HepG2 (cell line): ENCODE data around the gene RBBP9. TPM values are rescaled to one million over a fixed set of nuclear protein-coding genes. Genes with fewer than 3 reads are reported as not detected.

Experiments
- ATAD3A ChIP-seq: sonication (generic); formaldehyde crosslinking; IDR thresholded peaks from 2 replicates; pipeline ENCODE4 v1.4.0; 2020; ENCODE audit warnings: missing genetic modification reagents
- DRAP1 ChIP-seq: IDR thresholded peaks from 2 replicates; pipeline ENCODE4 v1.6.1; 2016; ENCODE audit warnings: missing genetic modification reagents, missing compliant biosample characterization
- DZIP1 ChIP-seq: sonication (generic); formaldehyde crosslinking; IDR thresholded peaks from 2 replicates; pipeline ENCODE4 v1.5.0; 2020; ENCODE audit warnings: mild to moderate bottlenecking, missing genetic modification reagents
- HNRNPL ChIP-seq: fragments of 200-400 bp; formaldehyde crosslinking; IDR thresholded peaks from 2 replicates; pipeline ENCODE4 v1.6.1; 2017; ENCODE audit warnings: mild to moderate bottlenecking, low read depth, low read length
- IRF1 ChIP-seq: sonication (generic); formaldehyde crosslinking; IDR thresholded peaks from 2 replicates; pipeline ENCODE4 v1.4.0; 2020; ENCODE audit warnings: low read depth, mild to moderate bottlenecking, missing genetic modification reagents
- KDM5A ChIP-seq: fragments of 200-600 bp; sonication (generic); IDR thresholded peaks from 2 replicates; pipeline ENCODE4 v1.7.0; 2018; ENCODE audit warnings: antibody characterized with exemption, mild to moderate bottlenecking, low read length, borderline replicate concordance
- KLF13 ChIP-seq: sonication (generic); formaldehyde crosslinking; IDR thresholded peaks from 2 replicates; pipeline ENCODE4 v1.4.0; 2020; ENCODE audit warnings: mild to moderate bottlenecking, missing genetic modification reagents
- MBD4 ChIP-seq: IDR thresholded peaks from 2 replicates; pipeline ENCODE4 v1.6.1; 2012; ENCODE audit warnings: low read length, inconsistent platforms, borderline replicate concordance
- NR2F2 ChIP-seq: IDR thresholded peaks from 2 replicates; pipeline ENCODE4 v1.6.1; 2012; ENCODE audit warnings: low read depth, inconsistent platforms, borderline replicate concordance
- REST ChIP-seq, 2 experiments: IDR thresholded peaks; 2 replicates each; pipeline ENCODE4 v1.6.1; 2011 to 2012; ENCODE audit warnings: low read length in 2 of 2, borderline replicate concordance in 1 of 2, low read depth in 1 of 2, mild to moderate bottlenecking in 1 of 2, moderate library complexity in 1 of 2
- RFX1 ChIP-seq: fragments of 450-650 bp; IDR thresholded peaks from 2 replicates; pipeline ENCODE4 v1.6.1; 2017
- SIX1 ChIP-seq: sonication (generic); formaldehyde crosslinking; IDR thresholded peaks from 2 replicates; pipeline ENCODE4 v1.4.0; 2020; ENCODE audit warnings: missing genetic modification reagents, borderline replicate concordance
- SIX4 ChIP-seq: sonication (generic); formaldehyde crosslinking; IDR thresholded peaks from 2 replicates; pipeline ENCODE4 v1.4.0; 2020; ENCODE audit warnings: missing genetic modification reagents
- TCF7 ChIP-seq: sonication (generic); IDR thresholded peaks from 2 replicates; pipeline ENCODE4 v1.6.1; 2016; ENCODE audit warnings: antibody characterized with exemption, low read depth
- ZFYVE20 ChIP-seq: sonication (generic); formaldehyde crosslinking; IDR thresholded peaks from 2 replicates; pipeline ENCODE4 v1.8.0; 2023; ENCODE audit warnings: low read depth, mild to moderate bottlenecking, moderate library complexity, missing genetic modification reagents, borderline replicate concordance
- ZNF207 ChIP-seq: fragments of 450-650 bp; IDR thresholded peaks from 2 replicates; pipeline ENCODE4 v1.6.1; 2016; ENCODE audit warnings: antibody characterized with exemption, borderline replicate concordance
- ZNF557 ChIP-seq: sonication (generic); formaldehyde crosslinking; IDR thresholded peaks from 2 replicates; pipeline ENCODE4 v1.4.0; 2020; ENCODE audit warnings: missing genetic modification reagents
- ZNF691 ChIP-seq: sonication (generic); formaldehyde crosslinking; IDR thresholded peaks from 2 replicates; pipeline ENCODE4 v1.4.0; 2020; ENCODE audit warnings: missing genetic modification reagents, low read depth, mild to moderate bottlenecking, borderline replicate concordance
- ZNF878 ChIP-seq: sonication (generic); formaldehyde crosslinking; IDR thresholded peaks from 2 replicates; pipeline ENCODE4 v1.8.1; 2023; ENCODE audit warnings: mild to moderate bottlenecking, missing genetic modification reagents, moderate library complexity
- ZNF883 ChIP-seq: sonication (generic); formaldehyde crosslinking; IDR thresholded peaks from 2 replicates; pipeline ENCODE4 v1.5.1; 2020; ENCODE audit warnings: mild to moderate bottlenecking, missing genetic modification reagents; ENCODE audit errors: not compliant biosample characterization
- ZSCAN22 ChIP-seq: sonication (generic); formaldehyde crosslinking; IDR thresholded peaks from 2 replicates; pipeline ENCODE4 v1.4.0; 2020; ENCODE audit warnings: mild to moderate bottlenecking, missing genetic modification reagents
- polyA plus RNA-seq, 8 experiments: library from polyadenylated mRNA; depleted of rRNA in 3 of 8; stranded (reverse) in 7 of 8; unstranded in 1 of 8; fragments of >200 nt; fragmentation: Illumina TruSeq in 4 of 8; extraction: Trizol in 4 of 8; gene quantifications; 2 replicates each; pipeline versions ENCODE4 v1.2.1 to v1.2.3, GENCODE V29; 2011 to 2016; ENCODE audit warnings: low read depth in 4 of 8, missing spikeins in 1 of 8, mixed read lengths in 1 of 8; ENCODE audit not compliant: insufficient read depth in 1 of 8
- total RNA-seq, 5 experiments: library from RNA; depleted of rRNA; stranded (reverse); fragments of >200 nt; fragmentation: Illumina TruSeq; extraction: Trizol; gene quantifications; 2 replicates each; pipeline ENCODE4 v1.2.3, GENCODE V29; 2016; ENCODE audit warnings: low read depth in 1 of 5

Gene RBBP9
- total and polyA plus RNA-seq, 2 of the 13 experiments (the other 11 are each of a cell fraction or from before 2014, with no cell fraction given), result 28.0 to 56.3 TPM

GRCh38 chr20:18466894-18467730 lies 29.9 kb downstream of the RBBP9 start, which contains the start of the genes DZANK1 and POLR3F (continued):
- TF ChIP-seq IRF1 (CRISPR knock-in tag) (no peak), DRAP1 (CRISPR knock-in tag) (peak; percentile 36), NR2F2 (no peak), HNRNPL (0 out of 2 replicates have a peak, but pooled peaks have one; percentile 52), KDM5A (peak; percentile 100), MBD4 (no peak), ZSCAN22 (CRISPR knock-in tag) (no peak), ZNF557 (CRISPR knock-in tag) (peak; percentile 69; the same call in 1 of the 2 replicates), SIX4 (CRISPR knock-in tag) (peak; percentile 64; the same call in 1 of the 2 replicates), ZNF883 (CRISPR knock-in tag) (peak; percentile 88), RFX1 (peak; percentile 89), ZFYVE20 (CRISPR knock-in tag) (no peak), KLF13 (no peak), ATAD3A (CRISPR knock-in tag) (0 out of 2 replicates have a peak, but pooled peaks have one; percentile 69), REST (IDR thresholded peaks at IDR 0.05; ENCODE audit: borderline replicate concordance in 1 of 2, low read depth in 1 of 2, low read length in 2 of 2) (peak in 1 of 2 experiments; percentile 53; a peak in 1 of 4 replicates), TCF7 (no peak), SIX1 (CRISPR knock-in tag) (no peak), ZNF691 (no peak; the same call in 1 of the 2 replicates), ZNF878 (CRISPR knock-in tag) (no peak), DZIP1 (CRISPR knock-in tag) (peak; percentile 68; the same call in 1 of the 2 replicates), ZNF207 (no peak)
